Nephron progenitor cell (in vitro differentiated cells): Measurements from ENCODE around the gene NDUFS3.
"Not testable (repeated sequence)": the region's sequence is repeated elsewhere in the genome, so short reads cannot be mapped to it uniquely, and the experiment has no call there.

Experiments
- DNase-seq: peaks from one replicate; pipeline ENCODE4 v3.0.0; 2021
- H3K27ac Mint-ChIP-seq: 2 replicates; pipeline ENCODE4 v1.8.0; 2021; ENCODE audit warnings: mild to moderate bottlenecking, moderate library complexity, mixed read lengths
- H3K27me3 Mint-ChIP-seq: 2 replicates; pipeline ENCODE4 v1.8.0; 2021; ENCODE audit warnings: mild to moderate bottlenecking, low read depth, mixed read lengths; ENCODE audit not compliant: poor library complexity
- H3K36me3 Mint-ChIP-seq: 2 replicates; pipeline ENCODE4 v1.8.0; 2021; ENCODE audit warnings: low read depth, mixed read lengths
- H3K4me1 Mint-ChIP-seq: 2 replicates; pipeline ENCODE4 v1.8.0; 2021; ENCODE audit warnings: mixed read lengths
- H3K4me3 Mint-ChIP-seq: 2 replicates; pipeline ENCODE4 v1.8.0; 2021; ENCODE audit warnings: mild to moderate bottlenecking, moderate library complexity, mixed read lengths
- H3K9me3 Mint-ChIP-seq: 2 replicates; pipeline ENCODE4 v1.8.0; 2021; ENCODE audit warnings: mild to moderate bottlenecking, moderate library complexity, mixed read lengths
- CTCF ChIP-seq: fragments of 200-600 bp; sonication (generic); IDR thresholded peaks from 2 replicates; pipeline ENCODE4 v1.5.0; 2021; ENCODE audit warnings: antibody characterized with exemption

NDUFS3 gene

GRCh38 chr11:47534704-47535251 lies 44.1 kb upstream of the NDUFS3 start:
- TF ChIP-seq CTCF = no peak
- H3K9me3 Mint-ChIP-seq = peaks cover 3% of the 10 kb centered on the region
- H3K36me3 Mint-ChIP-seq = peaks cover 42% of the 10 kb centered on the region
- H3K4me1 Mint-ChIP-seq = peaks cover 31% of the 10 kb centered on the region
- H3K4me3 Mint-ChIP-seq = no peak overlapping the region
- no peaks in the 10 kb centered on the region for H3K27me3 Mint-ChIP-seq
- DNase-seq = no peak
- peak overlapping the region; percentile 94 for H3K27ac Mint-ChIP-seq

GRCh38 chr11:47536915-47537314 lies 42.0 kb upstream of the NDUFS3 start:
- H3K4me1 Mint-ChIP-seq = peaks cover 25% of the 10 kb centered on the region
- peaks cover 3% of the 10 kb centered on the region for H3K9me3 Mint-ChIP-seq
- no peaks in the 10 kb centered on the region for H3K27me3 Mint-ChIP-seq
- no peak overlapping the region for H3K4me3 Mint-ChIP-seq
- H3K27ac Mint-ChIP-seq = no peak overlapping the region
- no peak for DNase-seq
- TF ChIP-seq CTCF = no peak
- H3K36me3 Mint-ChIP-seq = peaks cover 45% of the 10 kb centered on the region

- TF ChIP-seq CTCF = no peak
- peaks cover 3% of the 10 kb centered on the region for H3K9me3 Mint-ChIP-seq
Measured at GRCh38 chr11:47538741-47539565, 39.9 kb upstream of the NDUFS3 start.

GRCh38 chr11:47539681-47540039 lies 39.2 kb upstream of the NDUFS3 start:
- Mint-ChIP-seq H3K27me3 (no peaks in the 10 kb centered on the region), H3K36me3 (peaks cover 54% of the 10 kb centered on the region), H3K9me3 (peaks cover 3% of the 10 kb centered on the region), H3K4me1 (peaks cover 11% of the 10 kb centered on the region), H3K4me3 (no peak overlapping the region), H3K27ac (peak overlapping the region; percentile 77)
- no peak for TF ChIP-seq CTCF
- no peak for DNase-seq

More at GRCh38 chr11:47538741-47539565, 39.9 kb upstream of the NDUFS3 start:
- peaks cover 49% of the 10 kb centered on the region for H3K36me3 Mint-ChIP-seq
- no peak for DNase-seq
- H3K27me3 Mint-ChIP-seq = no peaks in the 10 kb centered on the region
- no peak overlapping the region for H3K4me3 Mint-ChIP-seq
- H3K27ac Mint-ChIP-seq = peak overlapping the region; percentile 8
- H3K4me1 Mint-ChIP-seq = peaks cover 14% of the 10 kb centered on the region

GRCh38 chr11:47541070-47541469 lies 37.8 kb upstream of the NDUFS3 start:
- H3K4me3 Mint-ChIP-seq = no peak overlapping the region
- no peak for DNase-seq
- H3K27me3 Mint-ChIP-seq = no peaks in the 10 kb centered on the region
- H3K4me1 Mint-ChIP-seq = peaks cover 4% of the 10 kb centered on the region
- peaks cover 3% of the 10 kb centered on the region for H3K9me3 Mint-ChIP-seq
- H3K36me3 Mint-ChIP-seq = peaks cover 45% of the 10 kb centered on the region
- H3K27ac Mint-ChIP-seq = peak overlapping the region; percentile 86
- no peak for TF ChIP-seq CTCF

- DNase-seq = no peak
- Mint-ChIP-seq H3K4me3 (no peak overlapping the region), H3K27ac (no peak overlapping the region), H3K4me1 (peaks cover 6% of the 10 kb centered on the region), H3K27me3 (no peaks in the 10 kb centered on the region), H3K9me3 (no peaks in the 10 kb centered on the region), H3K36me3 (peaks cover 58% of the 10 kb centered on the region)
- TF ChIP-seq CTCF = no peak
Measured at GRCh38 chr11:47545298-47545697, 33.6 kb upstream of the NDUFS3 start.

GRCh38 chr11:47546274-47546673 lies 32.6 kb upstream of the NDUFS3 start:
- H3K9me3 Mint-ChIP-seq, H3K27ac Mint-ChIP-seq, H3K4me3 Mint-ChIP-seq, H3K27me3 Mint-ChIP-seq, DNase-seq: not testable (repeated sequence)
- H3K36me3 Mint-ChIP-seq = peaks cover 56% of the 10 kb centered on the region
- peaks cover 16% of the 10 kb centered on the region for H3K4me1 Mint-ChIP-seq
